Measurements from ENCODE around the gene C4B.
"Not testable (repeated sequence)": the region's sequence is repeated elsewhere in the genome, so short reads cannot be mapped to it uniquely, and the experiment has no call there.

Gene C4B

GRCh38 chr6:32050562-32050961 lies 36.0 kb downstream of the C4B start:
- no peak overlapping the region for H3K4me3 ChIP-seq (ENCODE audit: low read depth, low read length)
- no peak for TF ChIP-seq CTCF (IDR thresholded peaks at IDR 0.05; ENCODE audit: borderline replicate concordance, insufficient read depth, low read depth, low read length)

- not testable (repeated sequence) for H3K4me3 ChIP-seq (ENCODE audit: low read depth, low read length)
Measured at GRCh38 chr6:32052626-32053025, 38.0 kb downstream of the C4B start.

- not testable (repeated sequence) for H3K4me3 ChIP-seq (ENCODE audit: low read depth, low read length)
Measured at GRCh38 chr6:32053314-32053713, 38.7 kb downstream of the C4B start.

- H3K4me3 ChIP-seq (ENCODE audit: low read depth, low read length): not testable (repeated sequence)
Measured at GRCh38 chr6:32055756-32056155, 41.2 kb downstream of the C4B start.

GRCh38 chr6:32056254-32056653 lies 41.7 kb downstream of the C4B start:
- no peak for TF ChIP-seq CTCF (IDR thresholded peaks at IDR 0.05; ENCODE audit: borderline replicate concordance, insufficient read depth, low read depth, low read length)
- no peak overlapping the region for H3K4me3 ChIP-seq (ENCODE audit: low read depth, low read length)

- TF ChIP-seq CTCF (IDR thresholded peaks at IDR 0.05; ENCODE audit: borderline replicate concordance, insufficient read depth, low read depth, low read length): no peak
- no peak overlapping the region for H3K4me3 ChIP-seq (ENCODE audit: low read depth, low read length)
Measured at GRCh38 chr6:32057966-32058365, 43.4 kb downstream of the C4B start.

GRCh38 chr6:32058511-32058963 lies 43.9 kb downstream of the C4B start:
- H3K4me3 ChIP-seq (ENCODE audit: low read depth, low read length): no peak overlapping the region
- no peak for TF ChIP-seq CTCF (IDR thresholded peaks at IDR 0.05; ENCODE audit: borderline replicate concordance, insufficient read depth, low read depth, low read length)

GRCh38 chr6:32060966-32061655 lies 46.5 kb downstream of the C4B start:
- no peak for TF ChIP-seq CTCF (IDR thresholded peaks at IDR 0.05; ENCODE audit: borderline replicate concordance, insufficient read depth, low read depth, low read length)
- no peak overlapping the region for H3K4me3 ChIP-seq (ENCODE audit: low read depth, low read length)

GRCh38 chr6:32064706-32065105 lies 50.1 kb downstream of the C4B start:
- no peak for TF ChIP-seq CTCF (IDR thresholded peaks at IDR 0.05; ENCODE audit: borderline replicate concordance, insufficient read depth, low read depth, low read length)
- no peak overlapping the region for H3K4me3 ChIP-seq (ENCODE audit: low read depth, low read length)

GRCh38 chr6:32067521-32067920 lies 52.9 kb downstream of the C4B start:
- H3K4me3 ChIP-seq (ENCODE audit: low read depth, low read length): not testable (repeated sequence)

GRCh38 chr6:32068315-32068714 lies 53.7 kb downstream of the C4B start:
- not testable (repeated sequence) for H3K4me3 ChIP-seq (ENCODE audit: low read depth, low read length)

Data from GM12875 (cell line).